Measurements from ENCODE around the gene ZNF844. TPM values are rescaled to one million over a fixed set of nuclear protein-coding genes. Genes with fewer than 3 reads are reported as not detected.

Gene ZNF844
- total RNA-seq, 1 donor from 2014 or later = 11.7 TPM

DNA sequence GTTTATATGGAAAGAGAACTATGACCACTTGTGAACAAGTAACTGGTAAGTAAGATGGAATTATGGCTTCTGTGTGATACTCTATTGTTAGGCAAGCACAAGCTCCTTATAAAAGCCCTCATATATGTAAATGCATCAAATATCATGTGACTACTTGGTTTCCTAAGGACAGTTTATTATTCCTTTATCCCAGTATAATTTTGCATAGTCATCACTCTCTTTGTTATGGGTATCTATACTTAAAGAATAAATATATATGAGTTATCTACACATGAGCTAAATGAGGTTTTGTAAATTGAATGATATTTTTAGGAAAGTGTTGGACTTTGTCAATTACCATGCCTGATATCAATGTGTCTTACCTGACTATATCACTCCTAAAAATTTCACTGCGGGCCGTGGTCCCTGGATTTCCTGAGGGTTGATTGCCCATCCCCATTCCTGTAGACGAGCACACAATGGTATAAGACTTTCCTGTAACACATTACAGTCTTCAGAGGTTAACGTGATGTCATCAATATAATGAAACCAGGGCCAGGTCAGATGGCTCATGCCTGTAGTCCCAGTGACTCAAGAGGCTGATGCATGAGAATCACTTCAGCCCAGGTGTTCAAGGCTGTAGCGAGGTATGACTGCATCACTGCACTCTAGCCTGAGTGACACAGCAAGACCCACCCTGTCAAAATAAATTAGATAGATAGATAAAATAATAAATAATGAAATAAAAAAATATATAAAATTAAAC is 20.7 kb downstream of the ZNF844 start:
- Histone ChIP-seq H3K27ac (no peak overlapping the region), H3K4me1 (no peaks in the 10 kb centered on the region), H3K36me3 (no peaks in the 10 kb centered on the region), H3K9me3 (peaks cover 23% of the 10 kb centered on the region), H3K27me3 (ENCODE audit: low read depth) (no peaks in the 10 kb centered on the region), H3K4me3 (no peak overlapping the region)
- DNase-seq = no peak
- TF ChIP-seq, protein P1, sequence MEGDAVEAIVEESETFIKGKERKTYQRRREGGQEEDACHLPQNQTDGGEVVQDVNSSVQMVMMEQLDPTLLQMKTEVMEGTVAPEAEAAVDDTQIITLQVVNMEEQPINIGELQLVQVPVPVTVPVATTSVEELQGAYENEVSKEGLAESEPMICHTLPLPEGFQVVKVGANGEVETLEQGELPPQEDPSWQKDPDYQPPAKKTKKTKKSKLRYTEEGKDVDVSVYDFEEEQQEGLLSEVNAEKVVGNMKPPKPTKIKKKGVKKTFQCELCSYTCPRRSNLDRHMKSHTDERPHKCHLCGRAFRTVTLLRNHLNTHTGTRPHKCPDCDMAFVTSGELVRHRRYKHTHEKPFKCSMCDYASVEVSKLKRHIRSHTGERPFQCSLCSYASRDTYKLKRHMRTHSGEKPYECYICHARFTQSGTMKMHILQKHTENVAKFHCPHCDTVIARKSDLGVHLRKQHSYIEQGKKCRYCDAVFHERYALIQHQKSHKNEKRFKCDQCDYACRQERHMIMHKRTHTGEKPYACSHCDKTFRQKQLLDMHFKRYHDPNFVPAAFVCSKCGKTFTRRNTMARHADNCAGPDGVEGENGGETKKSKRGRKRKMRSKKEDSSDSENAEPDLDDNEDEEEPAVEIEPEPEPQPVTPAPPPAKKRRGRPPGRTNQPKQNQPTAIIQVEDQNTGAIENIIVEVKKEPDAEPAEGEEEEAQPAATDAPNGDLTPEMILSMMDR (IDR thresholded peaks at IDR 0.05) = no peak
- no peak for ATAC-seq
- intact Hi-C loops (cut with DNase I) = no loop called here

GRCh38 chr19:12090807-12091206 is 26.3 kb downstream of the ZNF844 start:
- TF ChIP-seq, protein P1 (IDR thresholded peaks at IDR 0.05) = peak; percentile 73
- intact Hi-C loops (cut with DNase I) = no loop called here

GRCh38 chr19:12092065-12092867 is 27.7 kb downstream of the ZNF844 start:
- Histone ChIP-seq H3K4me1 (peaks cover 12% of the 10 kb centered on the region), H3K9me3 (no peaks in the 10 kb centered on the region), H3K27me3 (ENCODE audit: low read depth) (no peaks in the 10 kb centered on the region), H3K4me3 (peak overlapping the region; percentile 80), H3K27ac (peak overlapping the region; percentile 79), H3K36me3 (no peaks in the 10 kb centered on the region)
- ATAC-seq (peak; percentile 97 to 98), DNase-seq (peak; percentile 92)
- intact Hi-C loops (cut with DNase I) = no loop called here
- TF ChIP-seq, protein P1 (IDR thresholded peaks at IDR 0.05) = no peak

More at GRCh38 chr19:12090807-12091206, 26.3 kb downstream of the ZNF844 start:
- no peak overlapping the region for H3K27ac ChIP-seq
- H3K9me3 ChIP-seq = no peaks in the 10 kb centered on the region
- peaks cover 12% of the 10 kb centered on the region for H3K4me1 ChIP-seq
- peak; percentile 71 for DNase-seq
- no peak overlapping the region for H3K4me3 ChIP-seq
- H3K27me3 ChIP-seq (ENCODE audit: low read depth) = no peaks in the 10 kb centered on the region
- no peaks in the 10 kb centered on the region for H3K36me3 ChIP-seq
- ATAC-seq = peak; percentile 78 to 82

DNA sequence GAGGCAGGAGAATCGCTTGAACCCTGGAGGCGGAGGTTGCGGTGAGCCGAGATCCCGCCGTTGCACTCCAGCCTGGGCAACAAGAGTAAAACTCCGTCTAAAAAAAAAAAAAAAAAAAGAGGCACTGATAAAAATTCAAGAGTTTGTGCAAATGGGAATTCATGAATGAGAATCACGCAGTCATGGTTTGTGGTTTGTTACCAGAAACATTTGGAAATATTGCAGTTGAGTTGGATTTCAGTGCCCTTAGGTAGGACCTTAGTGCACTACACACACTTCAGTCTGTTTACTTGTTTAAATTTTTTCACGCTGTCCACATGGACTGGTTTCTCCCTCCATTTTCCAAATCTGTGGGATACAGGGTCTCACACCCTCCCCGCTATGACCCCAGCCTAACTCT is 28.4 kb downstream of the ZNF844 start:
- Histone ChIP-seq H3K36me3 (no peaks in the 10 kb centered on the region), H3K27me3 (ENCODE audit: low read depth) (no peaks in the 10 kb centered on the region), H3K4me3 (peak overlapping the region; percentile 80), H3K27ac (no peak overlapping the region), H3K4me1 (peaks cover 12% of the 10 kb centered on the region), H3K9me3 (no peaks in the 10 kb centered on the region)
- TF ChIP-seq, protein P1 (IDR thresholded peaks at IDR 0.05) = no peak
- DNase-seq = no peak
- intact Hi-C loops (cut with DNase I) = no loop called here
- ATAC-seq = peak in 1 of 2 donors; percentile 9

DNA sequence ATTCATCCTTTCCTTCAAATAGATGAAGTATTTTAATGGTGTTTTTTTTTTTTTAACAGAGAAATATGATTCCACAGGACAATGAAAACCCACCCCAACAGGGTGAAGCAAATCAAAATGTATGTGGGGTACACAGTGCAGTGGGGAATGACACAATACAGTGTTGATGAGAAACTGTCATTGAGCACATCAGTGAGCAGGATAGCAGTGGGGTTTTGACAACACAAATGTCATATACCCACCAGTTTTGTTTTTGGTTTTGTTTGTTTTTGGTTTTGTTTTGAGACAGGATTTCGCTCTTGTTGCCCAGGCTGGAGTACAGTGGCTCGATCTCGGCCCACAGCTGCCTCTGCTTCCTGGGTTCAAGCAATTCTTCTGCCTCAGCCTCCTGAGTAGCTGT is 29.2 kb downstream of the ZNF844 start:
- no peak for ATAC-seq
- intact Hi-C loops (cut with DNase I) = no loop called here
- TF ChIP-seq, protein P1 (IDR thresholded peaks at IDR 0.05) = no peak
- no peak overlapping the region for H3K27ac ChIP-seq
- H3K4me1 ChIP-seq = peaks cover 12% of the 10 kb centered on the region
- peaks cover under 1% of the 10 kb centered on the region for H3K9me3 ChIP-seq
- H3K27me3 ChIP-seq (ENCODE audit: low read depth) = no peaks in the 10 kb centered on the region
- no peak for DNase-seq
- no peaks in the 10 kb centered on the region for H3K36me3 ChIP-seq
- H3K4me3 ChIP-seq = no peak overlapping the region

Data from lower lobe of right lung (tissue), 2 donors.